Stimulated activated CD4-positive, alpha-beta T cell treated with anti-CD3 and anti-CD28 coated beads, Interleukin-1b, Interleukin-23, amount 100 ng/mL, for 24 hours (primary cell): Measurements from ENCODE around the gene TMEM117.

Source experiments
- DNase-seq, 4 experiments: peaks; one replicate each; pipeline ENCODE4 v3.0.0-alpha.2; 2020; ENCODE audit warnings: low read depth in 4 of 4, low spot score in 1 of 4

The TMEM117 gene

DNA sequence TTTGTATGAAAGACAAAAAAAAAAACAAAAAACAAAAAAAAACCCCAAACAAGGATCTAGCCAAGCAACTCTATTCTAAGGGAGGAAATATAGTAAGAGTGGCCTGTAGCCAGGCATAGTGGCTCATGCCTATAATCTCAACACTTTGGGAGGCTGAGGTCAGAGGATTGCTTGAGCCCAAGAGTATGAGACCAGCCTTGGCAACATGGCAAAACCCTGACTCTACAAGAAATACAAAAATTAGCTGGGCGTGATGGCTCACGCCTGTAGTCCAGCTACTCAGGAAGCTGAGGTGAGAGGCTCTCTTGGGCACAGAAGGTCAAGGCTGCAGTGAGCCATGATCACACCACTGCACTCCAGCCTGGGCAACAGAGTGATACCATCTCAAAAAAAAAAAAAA lies 47.9 kb downstream of the TMEM117 start:
- no peak for DNase-seq

GRCh38 chr12:43884683-43885410 lies 49.0 kb downstream of the TMEM117 start:
- DNase-seq: no peak

DNA sequence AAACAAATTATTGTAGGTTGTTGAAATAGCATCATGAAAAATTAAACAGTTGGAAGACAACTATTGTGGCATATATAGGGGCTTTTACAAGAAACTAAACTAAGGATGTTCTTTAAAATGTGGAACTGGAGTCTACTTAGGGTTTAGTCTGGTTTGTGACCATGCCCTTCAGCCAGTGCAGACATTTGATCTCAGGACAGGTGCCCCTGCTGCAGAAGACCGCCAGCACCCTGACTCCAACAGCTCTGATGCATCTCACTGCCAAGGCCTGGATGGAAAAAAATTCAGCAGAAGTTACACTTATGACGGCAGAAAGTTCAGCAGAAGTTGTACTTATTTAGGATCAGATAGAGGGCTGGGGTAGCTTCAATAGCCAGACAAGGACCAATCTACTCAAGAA lies 51.5 kb downstream of the TMEM117 start:
- no peak for DNase-seq

DNA sequence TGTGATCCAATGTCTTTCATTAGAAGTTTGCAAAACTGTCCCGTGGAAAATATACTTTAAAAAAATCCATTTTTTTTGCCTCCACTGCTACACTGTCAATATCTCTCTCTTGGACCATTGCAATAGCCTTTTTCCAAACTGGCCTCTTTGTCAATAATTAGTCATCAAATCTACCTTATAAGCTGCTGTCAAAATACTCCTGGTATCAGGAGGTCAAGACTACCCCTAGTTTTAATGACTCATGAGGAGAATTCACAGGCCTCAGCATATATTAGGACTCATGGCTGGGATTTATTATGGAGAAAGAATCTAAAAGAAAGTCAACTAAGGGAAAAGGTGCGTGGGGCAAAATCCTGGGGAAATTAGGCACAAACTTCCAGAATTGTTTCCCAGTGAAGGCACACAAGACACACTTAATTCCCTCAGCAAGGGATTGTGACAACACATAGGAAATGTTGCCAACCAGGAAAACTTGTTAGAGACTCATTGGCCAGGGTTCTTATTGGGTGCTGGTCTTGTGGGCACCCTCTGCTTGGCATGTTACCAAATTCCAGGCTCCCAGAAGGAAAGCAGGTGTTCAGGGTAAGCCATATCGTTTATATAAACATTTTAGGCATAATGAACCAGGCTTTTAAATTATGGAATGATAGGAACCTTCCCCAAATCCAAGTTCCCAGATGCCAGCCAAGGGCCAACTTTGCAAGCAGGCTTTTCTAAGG lies 56.1 kb downstream of the TMEM117 start:
- no peak for DNase-seq

DNA sequence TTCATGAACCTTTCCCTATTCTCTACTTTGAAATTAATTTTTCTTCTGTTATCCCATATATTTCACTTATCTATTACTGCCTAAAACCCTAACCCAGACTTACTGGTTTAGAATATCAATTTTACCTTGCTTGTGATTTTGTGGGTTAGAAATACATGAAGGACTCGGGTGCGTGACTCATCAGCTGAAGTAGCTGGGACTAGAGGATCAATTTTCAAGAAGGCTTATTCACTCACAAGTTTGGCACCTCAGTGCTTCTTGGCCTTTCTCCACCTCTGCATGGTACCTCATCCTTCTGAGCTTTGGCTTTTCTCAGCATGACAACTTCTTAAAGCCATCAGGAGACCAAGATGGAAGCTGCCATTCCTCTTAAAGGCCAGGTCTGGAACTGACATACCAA lies 57.8 kb downstream of the TMEM117 start:
- no peak for DNase-seq

DNA sequence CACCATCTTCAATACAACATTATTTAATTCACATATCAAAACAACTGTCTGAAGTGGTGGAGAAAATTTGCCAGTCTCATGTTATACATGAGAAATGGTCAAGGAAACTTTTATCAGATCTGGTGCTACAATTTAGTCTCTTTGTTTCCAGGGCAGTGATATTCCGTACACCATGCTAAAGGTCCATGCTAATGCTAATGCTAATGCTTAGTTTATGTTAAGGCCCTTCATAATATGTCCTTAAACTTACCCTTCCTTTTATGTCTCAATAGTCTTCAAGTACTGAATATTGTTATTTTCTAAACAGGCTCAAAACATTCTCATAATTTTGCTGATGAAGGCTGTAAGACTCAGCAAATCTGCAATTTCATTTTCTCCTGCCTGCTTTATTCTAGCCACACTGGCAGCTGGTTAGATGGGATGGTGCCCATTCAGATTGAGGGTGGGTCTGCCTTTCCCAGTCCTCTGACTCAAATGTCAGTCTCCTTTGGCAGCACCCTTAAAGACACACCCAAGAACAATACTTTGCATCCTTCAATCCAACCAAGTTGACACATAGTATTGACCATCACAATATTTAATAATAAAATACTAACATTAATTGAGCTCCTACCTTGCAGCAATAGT lies 59.8 kb downstream of the TMEM117 start:
- DNase-seq: no peak

GRCh38 chr12:43896496-43896895 lies 60.6 kb downstream of the TMEM117 start:
- no peak for DNase-seq

DNA sequence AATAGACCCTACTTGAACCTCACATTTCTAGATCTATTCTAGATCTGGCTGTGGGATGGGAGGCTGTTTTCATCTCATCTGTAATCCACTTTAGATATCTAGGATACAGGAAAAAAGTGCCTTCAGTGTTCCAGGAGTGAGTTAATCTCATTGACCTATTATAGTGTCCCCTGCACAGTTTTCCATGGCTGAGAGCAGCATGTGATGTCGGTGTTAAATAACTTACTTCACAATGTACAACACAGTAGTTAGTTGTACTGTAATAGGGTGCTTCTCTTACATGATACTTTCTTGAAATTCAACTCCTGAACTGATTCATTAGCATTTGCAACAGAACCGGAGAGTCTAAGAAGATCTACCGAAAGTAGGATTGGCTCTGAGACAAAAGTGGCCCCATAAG lies 62.6 kb downstream of the TMEM117 start:
- DNase-seq: no peak

DNA sequence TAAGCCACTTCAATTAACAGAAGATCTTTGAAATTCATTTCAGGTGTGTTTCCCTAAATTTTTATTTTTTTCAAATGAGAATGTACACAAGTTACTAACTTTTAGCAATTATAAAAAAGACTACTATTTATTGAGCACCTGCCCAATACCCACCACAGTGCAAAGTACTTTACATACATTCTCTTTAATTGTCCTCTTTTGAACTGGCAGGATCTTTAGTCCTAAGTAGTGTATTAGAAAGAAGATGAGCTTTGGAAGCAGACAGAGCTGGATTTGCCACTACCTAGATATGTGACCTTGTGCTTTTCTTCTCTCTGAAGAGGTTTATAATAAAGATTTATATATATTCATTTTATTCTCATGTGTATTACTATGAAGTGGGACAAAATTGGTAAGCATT lies 63.7 kb downstream of the TMEM117 start:
- no peak for DNase-seq

DNA sequence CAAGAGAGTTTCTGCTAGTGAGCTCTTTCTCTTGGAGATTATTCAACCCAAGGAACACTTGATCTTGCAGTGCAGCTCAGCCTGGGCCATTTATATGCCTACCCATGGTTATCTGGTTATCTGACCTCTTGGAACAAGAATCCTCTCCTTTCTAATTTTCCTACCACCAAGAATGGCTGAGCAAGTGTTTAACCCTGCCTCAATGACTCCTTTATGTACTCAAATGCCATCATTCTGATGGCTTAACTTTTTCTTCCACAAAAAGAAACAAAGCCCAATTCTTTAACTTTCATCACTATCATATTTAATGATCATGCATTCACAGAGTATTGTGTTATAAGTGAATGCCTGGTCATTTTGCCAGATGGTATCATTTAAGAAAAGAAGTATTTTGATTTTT lies 67.8 kb downstream of the TMEM117 start:
- DNase-seq: no peak

DNA sequence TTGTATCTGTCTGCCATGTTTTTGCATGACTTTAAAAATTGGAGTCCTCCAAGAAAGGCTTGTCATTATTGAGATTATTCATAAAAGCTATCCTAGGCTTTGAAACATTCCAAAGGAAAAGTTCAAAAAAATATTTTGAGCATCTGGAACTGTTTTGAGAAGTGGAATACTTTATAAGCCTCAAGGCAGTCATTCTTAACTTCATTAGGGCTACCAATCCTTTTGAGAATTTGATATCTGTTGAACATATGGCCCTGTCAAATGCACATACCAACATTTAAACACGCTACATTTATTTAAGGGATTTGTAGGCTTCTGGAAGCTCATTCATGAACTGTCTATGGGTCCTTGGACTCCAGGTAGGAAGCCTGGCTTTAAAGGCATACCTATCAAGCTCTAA lies 77.0 kb downstream of the TMEM117 start:
- no peak for DNase-seq

DNA sequence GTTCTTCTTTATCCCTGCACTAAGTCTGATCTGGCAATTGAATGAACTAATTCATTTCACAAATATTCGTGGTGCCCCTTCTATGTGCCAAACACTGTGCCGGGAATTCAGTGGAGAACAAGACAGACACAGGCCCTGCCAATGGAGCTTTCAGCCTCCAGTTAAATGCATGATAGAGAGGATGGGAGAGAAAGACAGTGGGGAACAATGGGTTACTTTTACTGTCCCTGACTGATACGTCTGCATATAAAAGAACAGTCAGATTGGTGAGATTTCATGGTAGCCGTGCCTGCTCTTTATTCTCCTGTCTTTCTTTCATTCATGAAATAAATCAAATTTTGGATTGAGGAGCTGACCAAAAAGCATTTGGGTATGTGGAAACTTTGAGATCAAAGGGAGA lies 78.5 kb downstream of the TMEM117 start:
- DNase-seq: no peak

DNA sequence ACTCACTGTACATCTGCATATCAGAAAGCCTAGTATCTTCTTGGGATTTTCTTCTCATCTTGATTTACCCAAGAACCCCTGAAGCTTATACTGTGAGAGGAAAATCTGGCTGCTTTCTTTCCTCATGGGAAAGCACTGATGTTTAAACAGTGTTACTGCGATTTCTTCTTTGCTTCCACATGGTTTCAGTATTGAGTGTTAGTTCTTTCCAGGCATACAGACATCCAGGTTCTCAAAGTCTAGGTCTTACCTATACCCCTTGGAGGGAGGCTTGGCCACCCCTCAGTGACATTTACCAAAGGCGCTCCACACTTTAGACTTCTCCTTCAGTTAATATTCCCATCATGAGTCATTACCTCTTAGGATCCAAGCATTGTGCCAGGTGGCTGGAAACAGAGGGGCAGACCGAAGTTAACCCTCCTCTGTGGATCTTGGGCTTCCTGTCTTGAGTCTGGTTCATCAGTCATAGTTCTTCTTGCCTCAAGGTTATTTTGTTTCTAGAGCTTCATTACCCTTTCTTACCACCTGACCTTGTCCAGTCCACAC lies 79.1 kb downstream of the TMEM117 start:
- DNase-seq: no peak

GRCh38 chr12:43917896-43918295 lies 82.0 kb downstream of the TMEM117 start:
- no peak for DNase-seq

- DNase-seq: no peak
Measured at GRCh38 chr12:43921666-43922337, 85.9 kb downstream of the TMEM117 start.

DNA sequence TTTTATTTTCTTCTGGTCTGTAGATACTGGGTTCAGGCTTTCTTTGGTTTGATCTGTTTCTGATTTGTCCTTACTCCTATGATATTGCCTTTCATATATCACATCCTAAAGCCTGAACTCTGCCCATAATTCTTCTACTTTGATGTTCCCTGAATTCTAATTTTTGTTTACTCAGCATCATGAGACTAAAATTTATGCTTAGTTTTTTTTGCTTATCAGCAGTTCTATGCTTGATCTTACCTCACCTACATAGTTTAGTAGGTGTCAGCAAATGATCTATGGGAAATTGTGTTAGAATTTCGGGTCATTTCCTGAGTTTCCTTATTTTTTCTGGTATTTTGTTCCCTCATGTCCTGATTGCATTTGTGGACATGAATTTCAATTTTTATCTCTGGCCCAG lies 94.2 kb downstream of the TMEM117 start:
- DNase-seq: no peak

DNA sequence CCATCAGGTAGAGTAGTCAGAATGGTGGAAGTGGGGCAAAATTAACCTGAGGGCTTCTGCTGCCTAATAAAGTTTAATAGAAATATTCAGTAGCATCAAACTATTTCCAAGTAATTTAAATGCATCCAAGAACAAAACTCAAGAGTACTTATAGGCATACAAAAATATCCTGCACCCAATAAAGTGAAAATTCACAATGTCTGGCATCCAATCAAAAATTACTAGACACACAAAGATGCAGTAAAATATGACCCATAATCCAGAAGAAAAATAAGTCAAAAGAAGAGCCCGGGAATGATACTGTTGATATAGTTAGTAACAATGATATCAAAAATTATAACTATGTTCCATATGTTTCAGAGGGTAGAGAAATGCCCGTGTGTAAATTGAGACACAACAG lies 95.3 kb downstream of the TMEM117 start:
- no peak for DNase-seq

GRCh38 chr12:43935581-43935980 lies 99.7 kb downstream of the TMEM117 start:
- no peak for DNase-seq

DNA sequence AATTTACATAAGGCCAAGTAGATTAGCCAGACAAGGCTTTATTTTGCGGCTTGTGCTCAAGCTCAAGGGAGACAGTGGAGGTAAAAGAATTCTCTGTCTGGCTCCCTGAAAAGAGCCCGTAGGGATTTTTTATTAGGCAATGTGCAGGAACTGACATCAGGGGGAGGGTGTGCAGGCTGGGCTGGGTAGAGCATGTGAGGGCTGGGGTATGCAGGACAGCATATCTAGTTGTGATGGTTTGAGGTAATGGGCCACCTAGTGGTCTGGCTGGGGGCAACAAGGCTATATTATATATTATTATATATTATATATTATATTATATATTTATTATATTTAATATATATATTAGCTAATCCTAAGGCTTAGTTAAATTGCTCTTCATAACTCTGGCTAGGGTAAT lies 102.1 kb downstream of the TMEM117 start:
- no peak for DNase-seq

GRCh38 chr12:43942379-43942778 lies 106.5 kb downstream of the TMEM117 start:
- no peak for DNase-seq

GRCh38 chr12:43945983-43946382 lies 110.1 kb downstream of the TMEM117 start:
- DNase-seq: no peak

DNA sequence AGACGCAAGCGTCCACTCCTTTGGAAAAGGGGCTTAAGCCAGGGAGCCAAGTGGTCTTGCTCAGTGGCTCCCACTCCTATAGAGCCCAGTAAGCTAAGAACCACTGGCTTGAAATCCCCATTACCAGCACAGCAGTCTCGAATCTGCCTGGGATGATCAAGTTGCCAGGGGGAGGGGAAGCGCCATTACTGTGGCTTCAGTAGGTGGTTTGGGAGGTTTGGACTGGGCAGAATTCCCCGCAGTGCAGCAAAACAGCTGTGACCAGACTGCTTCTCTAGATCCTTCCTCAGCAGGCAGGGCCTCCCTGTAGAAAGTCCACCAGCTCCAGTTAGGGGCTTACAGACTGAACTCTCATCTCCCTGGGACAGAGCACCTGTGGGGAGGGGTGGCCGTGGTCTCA lies 115.4 kb downstream of the TMEM117 start:
- no peak for DNase-seq
